IPS-18a (cell line): ENCODE measurements around the gene AUTS2.

Experiments used
- H3K27ac ChIP-seq: one replicate; pipeline ENCODE4 v1.5.1; 2013; ENCODE audit warnings: low read length
- H3K27me3 ChIP-seq: one replicate; pipeline ENCODE4 v1.6.1; 2013; ENCODE audit warnings: mild to moderate bottlenecking, low read length; ENCODE audit not compliant: control insufficient read depth, insufficient read depth
- H3K36me3 ChIP-seq: one replicate; pipeline ENCODE4 v1.6.1; 2013; ENCODE audit warnings: low read depth, low read length; ENCODE audit not compliant: control insufficient read depth
- H3K4me1 ChIP-seq: one replicate; pipeline ENCODE4 v1.6.1; 2013; ENCODE audit warnings: low read depth, low read length; ENCODE audit not compliant: control insufficient read depth
- H3K4me3 ChIP-seq: one replicate; pipeline ENCODE4 v1.5.1; 2013; ENCODE audit warnings: low read length
- H3K9ac ChIP-seq: one replicate; pipeline ENCODE4 v1.6.1; 2013; ENCODE audit warnings: mild to moderate bottlenecking, low read length, moderate library complexity
- H3K9me3 ChIP-seq: one replicate; pipeline ENCODE4 v1.6.1; 2013; ENCODE audit warnings: low read depth, low read length; ENCODE audit not compliant: control insufficient read depth

The AUTS2 gene

GRCh38 chr7:69756235-69756634, 158.0 kb downstream of the AUTS2 start:
- Histone ChIP-seq H3K4me3 (no peak overlapping the region), H3K36me3 (no peaks in the 10 kb centered on the region), H3K27me3 (no peaks in the 10 kb centered on the region), H3K4me1 (peaks cover 19% of the 10 kb centered on the region), H3K9me3 (no peaks in the 10 kb centered on the region), H3K9ac (no peak overlapping the region), H3K27ac (no peak overlapping the region)

- Histone ChIP-seq H3K36me3 (no peaks in the 10 kb centered on the region), H3K4me3 (no peak overlapping the region), H3K9ac (no peak overlapping the region), H3K27me3 (no peaks in the 10 kb centered on the region), H3K4me1 (peaks cover 19% of the 10 kb centered on the region), H3K9me3 (no peaks in the 10 kb centered on the region), H3K27ac (no peak overlapping the region)
Observed at GRCh38 chr7:69757528-69757927, 159.3 kb downstream of the AUTS2 start.

- Histone ChIP-seq H3K9ac (no peak overlapping the region), H3K4me3 (no peak overlapping the region), H3K27ac (no peak overlapping the region), H3K4me1 (peaks cover 19% of the 10 kb centered on the region), H3K36me3 (no peaks in the 10 kb centered on the region), H3K27me3 (no peaks in the 10 kb centered on the region), H3K9me3 (no peaks in the 10 kb centered on the region)
Observed at GRCh38 chr7:69757981-69758430, 159.7 kb downstream of the AUTS2 start.

GRCh38 chr7:69759373-69759772, 161.1 kb downstream of the AUTS2 start:
- Histone ChIP-seq H3K9me3 (no peaks in the 10 kb centered on the region), H3K27ac (no peak overlapping the region), H3K27me3 (no peaks in the 10 kb centered on the region), H3K9ac (no peak overlapping the region), H3K36me3 (no peaks in the 10 kb centered on the region), H3K4me3 (no peak overlapping the region), H3K4me1 (peaks cover 18% of the 10 kb centered on the region)

GRCh38 chr7:69761290-69761922, 163.1 kb downstream of the AUTS2 start:
- no peak overlapping the region for H3K27ac ChIP-seq
- no peak overlapping the region for H3K4me3 ChIP-seq
- H3K9ac ChIP-seq, result no peak overlapping the region
- peaks cover 15% of the 10 kb centered on the region for H3K4me1 ChIP-seq
- H3K36me3 ChIP-seq, result no peaks in the 10 kb centered on the region
- H3K9me3 ChIP-seq, result no peaks in the 10 kb centered on the region
- no peaks in the 10 kb centered on the region for H3K27me3 ChIP-seq

- Histone ChIP-seq H3K27ac (no peak overlapping the region), H3K27me3 (no peaks in the 10 kb centered on the region), H3K9me3 (no peaks in the 10 kb centered on the region), H3K4me3 (no peak overlapping the region), H3K4me1 (peaks cover 10% of the 10 kb centered on the region), H3K36me3 (no peaks in the 10 kb centered on the region), H3K9ac (no peak overlapping the region)
Observed at GRCh38 chr7:69762821-69763352, 164.6 kb downstream of the AUTS2 start.

- Histone ChIP-seq H3K4me1 (peaks cover 6% of the 10 kb centered on the region), H3K27me3 (no peaks in the 10 kb centered on the region), H3K9me3 (no peaks in the 10 kb centered on the region), H3K4me3 (no peak overlapping the region), H3K36me3 (no peaks in the 10 kb centered on the region), H3K9ac (no peak overlapping the region), H3K27ac (no peak overlapping the region)
Observed at GRCh38 chr7:69763513-69763912, 165.2 kb downstream of the AUTS2 start.

GRCh38 chr7:69764147-69764546, 165.9 kb downstream of the AUTS2 start:
- H3K36me3 ChIP-seq, result no peaks in the 10 kb centered on the region
- H3K4me1 ChIP-seq, result peaks cover 5% of the 10 kb centered on the region
- no peak overlapping the region for H3K9ac ChIP-seq
- H3K27ac ChIP-seq, result no peak overlapping the region
- H3K27me3 ChIP-seq, result no peaks in the 10 kb centered on the region
- H3K9me3 ChIP-seq, result no peaks in the 10 kb centered on the region
- no peak overlapping the region for H3K4me3 ChIP-seq

GRCh38 chr7:69764681-69765080, 166.4 kb downstream of the AUTS2 start:
- no peak overlapping the region for H3K4me3 ChIP-seq
- no peaks in the 10 kb centered on the region for H3K36me3 ChIP-seq
- peaks cover 5% of the 10 kb centered on the region for H3K4me1 ChIP-seq
- no peak overlapping the region for H3K27ac ChIP-seq
- no peaks in the 10 kb centered on the region for H3K9me3 ChIP-seq
- H3K27me3 ChIP-seq, result no peaks in the 10 kb centered on the region
- no peak overlapping the region for H3K9ac ChIP-seq

- Histone ChIP-seq H3K9ac (no peak overlapping the region), H3K27me3 (no peaks in the 10 kb centered on the region), H3K9me3 (no peaks in the 10 kb centered on the region), H3K4me1 (peaks cover 5% of the 10 kb centered on the region), H3K4me3 (no peak overlapping the region), H3K36me3 (no peaks in the 10 kb centered on the region), H3K27ac (no peak overlapping the region)
Observed at GRCh38 chr7:69765879-69766278, 167.6 kb downstream of the AUTS2 start.

- no peak overlapping the region for H3K27ac ChIP-seq
- no peaks in the 10 kb centered on the region for H3K36me3 ChIP-seq
- no peaks in the 10 kb centered on the region for H3K27me3 ChIP-seq
- H3K9me3 ChIP-seq, result no peaks in the 10 kb centered on the region
- no peak overlapping the region for H3K4me3 ChIP-seq
- peaks cover 6% of the 10 kb centered on the region for H3K4me1 ChIP-seq
- no peak overlapping the region for H3K9ac ChIP-seq
Observed at GRCh38 chr7:69768986-69769595, 170.8 kb downstream of the AUTS2 start.

- Histone ChIP-seq H3K4me3 (no peak overlapping the region), H3K9me3 (no peaks in the 10 kb centered on the region), H3K36me3 (no peaks in the 10 kb centered on the region), H3K27ac (no peak overlapping the region), H3K9ac (no peak overlapping the region), H3K27me3 (no peaks in the 10 kb centered on the region), H3K4me1 (peaks cover 4% of the 10 kb centered on the region)
Observed at GRCh38 chr7:69769826-69770225, 171.6 kb downstream of the AUTS2 start.
